K562 (cell line): ENCODE data around the gene ATP6V0E2. TPM values are rescaled to one million over a fixed set of nuclear protein-coding genes. Genes with fewer than 3 reads are reported as not detected.

Experiments
- ATAC-seq: fragments of 200-7000 bp; cut with Tn5 transposase; 3 replicates; pipeline ENCODE4 v1.9.1; 2020; ENCODE audit warnings: moderate library complexity
- BruUV-seq: library from RNA; stranded (reverse); fragments of 400-500 nt; replicated peaks from 2 replicates; lab custom pipeline; 2021; lab: Mats Ljungman, UMichigan
- CTCF ChIA-PET: fragments of 300-600 bp; formaldehyde crosslinking; extraction: SDS; loops from one replicate; lab custom pipeline; 2021; ENCODE audit warnings: low intra/inter-chr PET ratio; lab: Yijun Ruan, JAX
- POLR2A ChIA-PET: fragments of 300-600, 350-650 bp; sonication (Branson Sonifier 250); formaldehyde crosslinking; extraction: SDS; loops from one replicate; lab custom pipeline; 2021; ENCODE audit warnings: antibody characterized with exemption, inconsistent platforms; lab: Yijun Ruan, JAX
- DNase-seq, 4 experiments: peaks; one replicate each; pipeline versions ENCODE4 v3.0.0 to v3.0.0-alpha.2; 2011 to 2018; ENCODE audit warnings: low spot score in 3 of 4, mixed read lengths in 3 of 4; ENCODE audit errors: extremely low read depth in 1 of 4
- FAIRE-seq: peaks from 2 replicates; lab custom pipeline; 2011; peaks lifted over from hg19 to GRCh38; lab: Jason Lieb, UNC
- H2AFZ ChIP-seq: 2 replicates; pipeline ENCODE4 v1.6.0; 2011; ENCODE audit warnings: low read depth, low read length, control low read depth, inconsistent platforms
- H3K27ac ChIP-seq: fragments of 200-600 bp; 3 replicates; pipeline ENCODE4 v1.8.0; 2011; ENCODE audit warnings: low read depth, mild to moderate bottlenecking, control low read depth, inconsistent platforms, low read length, moderate library complexity, mixed read lengths; ENCODE audit errors: extremely low read depth
- H3K27me3 ChIP-seq, 2 experiments: fragments of 300-600 bp in 1 of 2; 2 replicates in 1 of 2; 3 replicates in 1 of 2; pipeline versions ENCODE4 v1.6.0 to v1.8.0; 2011; ENCODE audit warnings: inconsistent platforms in 2 of 2, low read length in 2 of 2, mild to moderate bottlenecking in 1 of 2, mixed read lengths in 1 of 2, moderate library complexity in 1 of 2; ENCODE audit not compliant: control insufficient read depth in 2 of 2, insufficient read depth in 2 of 2
- H3K36me3 ChIP-seq: fragments of 300-600 bp; 3 replicates; pipeline ENCODE4 v1.8.0; 2011; ENCODE audit warnings: mild to moderate bottlenecking, low read length, inconsistent platforms; ENCODE audit not compliant: control insufficient read depth, insufficient read depth
- H3K4me1 ChIP-seq, 2 experiments: fragments of 200-600 bp in 1 of 2; replicated peaks in 1 of 2; 2 replicates in 1 of 2; 3 replicates in 1 of 2; pipeline versions ENCODE4 v1.5.1 to v1.8.0; 2011; ENCODE audit warnings: inconsistent platforms in 2 of 2, low read length in 2 of 2, mild to moderate bottlenecking in 1 of 2, mixed read lengths in 1 of 2, moderate library complexity in 1 of 2; ENCODE audit not compliant: control insufficient read depth in 2 of 2, insufficient read depth in 2 of 2
- H3K4me2 ChIP-seq: 2 replicates; pipeline ENCODE4 v1.6.1; 2011; ENCODE audit warnings: low read length, control low read depth, inconsistent platforms, mixed read lengths; ENCODE audit not compliant: insufficient read depth
- H3K4me3 ChIP-seq: fragments of 200-600 bp; sonication (generic), shearing (Covaris generic); 2 replicates; pipeline ENCODE4 v1.5.1; 2016; ENCODE audit warnings: control low read depth, inconsistent platforms
- H3K79me2 ChIP-seq: fragments of 200-600 bp; 3 replicates; pipeline ENCODE4 v1.8.0; 2011; ENCODE audit warnings: low read length, inconsistent platforms; ENCODE audit not compliant: control insufficient read depth, insufficient read depth
- H3K9ac ChIP-seq, 2 experiments: 2 replicates each; pipeline versions ENCODE4 v1.6.0 to v1.6.1; 2011; ENCODE audit warnings: low read depth in 2 of 2, low read length in 2 of 2, control low read depth in 1 of 2, inconsistent platforms in 1 of 2, mild to moderate bottlenecking in 1 of 2, mixed read lengths in 1 of 2; ENCODE audit not compliant: insufficient read depth in 1 of 2
- H3K9me1 ChIP-seq: one replicate; pipeline ENCODE4 v1.6.0; 2011; ENCODE audit warnings: inconsistent platforms, mild to moderate bottlenecking, low read length, moderate library complexity; ENCODE audit not compliant: control insufficient read depth, insufficient read depth
- H3K9me3 ChIP-seq: replicated peaks from 2 replicates; pipeline ENCODE4 v1.5.1; 2011; ENCODE audit warnings: low read depth, low read length, inconsistent platforms; ENCODE audit not compliant: control insufficient read depth, insufficient read depth
- H4K20me1 ChIP-seq: replicated peaks from 2 replicates; pipeline ENCODE4 v1.6.1; 2011; ENCODE audit warnings: low read length, inconsistent platforms, mixed read lengths; ENCODE audit not compliant: control insufficient read depth, insufficient read depth
- E2F4 ChIP-seq: sonication (generic); formaldehyde crosslinking; IDR thresholded peaks from 2 replicates; pipeline ENCODE4 v1.8.0; 2022; ENCODE audit warnings: mild to moderate bottlenecking, low read depth, missing genetic modification reagents
- SP1 ChIP-seq: sonication (generic); formaldehyde crosslinking; IDR thresholded peaks from 2 replicates; pipeline ENCODE4 v1.8.1; 2022; ENCODE audit warnings: mild to moderate bottlenecking, missing genetic modification reagents
- ZFP91 ChIP-seq: sonication (generic); formaldehyde crosslinking; IDR thresholded peaks from 2 replicates; pipeline ENCODE4 v1.8.0; 2022; ENCODE audit warnings: mild to moderate bottlenecking, missing genetic modification reagents
- WGBS: fragments of 100-300 bp; shearing (Covaris generic); methylation state at CpG from one replicate; pipeline ENCODE4 v1.1.6; 2016; ENCODE audit warnings: low coverage, mixed read lengths; ENCODE audit not compliant: insufficient coverage; ENCODE audit errors: missing lambda C conversion rate; 5-methylcytosine and 5-hydroxymethylcytosine counted together
- in situ Hi-C: fragments of 300-500 bp; cut with MboI; formaldehyde crosslinking; loops from 4 replicates; pipeline ENCODE4 v1.15.0; 2018; ENCODE audit warnings: inconsistent platforms, mixed read lengths
- intact Hi-C: fragments of 100-400 bp; cut with micrococcal nuclease; formaldehyde crosslinking; loops from 2 replicates; pipeline ENCODE4 v1.14.2; 2022
- polyA plus RNA-seq, 8 experiments: library from polyadenylated mRNA; depleted of rRNA in 4 of 8; stranded (reverse) in 5 of 8; unstranded in 3 of 8; fragments of >200 nt; fragmentation: Nextera tagmentation in 2 of 8; fragmentation: Illumina TruSeq in 1 of 8; extraction: Ambion mirVana in 2 of 8; extraction: Trizol in 1 of 8; gene quantifications; 2 replicates each; pipeline versions ENCODE4 v1.2.1 to v1.2.3, GENCODE V29; 2011 to 2014; ENCODE audit warnings: inconsistent platforms in 1 of 8, missing spikeins in 1 of 8
- total RNA-seq, 7 experiments: library from RNA; depleted of rRNA in 6 of 7; stranded (reverse); fragments of >200 nt in 6 of 7; fragmentation: Illumina TruSeq in 2 of 7; extraction: Trizol in 2 of 7; gene quantifications; 2 replicates each; pipeline versions ENCODE4 v1.2.1 to v1.2.3, GENCODE V29; 2011 to 2021; ENCODE audit warnings: low replicate concordance in 1 of 7
- TF ChIP-seq, protein P1 (sequence below): fragments of 250-450 bp; sonication (Bioruptor Pico); IDR thresholded peaks from 2 replicates; pipeline ENCODE4 v1.5.0; 2020; ENCODE audit warnings: mild to moderate bottlenecking, borderline replicate concordance
- TF ChIP-seq, protein P2 (sequence below): fragments of 150-350 bp; IDR thresholded peaks from 2 replicates; pipeline ENCODE4 v1.6.1; 2014; ENCODE audit warnings: low read depth, mild to moderate bottlenecking, low read length, borderline replicate concordance
- TF ChIP-seq, protein P3 (sequence below): sonication (generic); formaldehyde crosslinking; IDR thresholded peaks from 2 replicates; pipeline ENCODE4 v1.8.1; 2023; ENCODE audit warnings: missing genetic modification reagents, mild to moderate bottlenecking, borderline replicate concordance

Gene ATP6V0E2
- total and polyA plus RNA-seq, 9 of the 15 experiments (the other 6 are each of a cell fraction or from before 2014, with no cell fraction given): 0.55 to 18.5 (median 10.9) TPM

DNA sequence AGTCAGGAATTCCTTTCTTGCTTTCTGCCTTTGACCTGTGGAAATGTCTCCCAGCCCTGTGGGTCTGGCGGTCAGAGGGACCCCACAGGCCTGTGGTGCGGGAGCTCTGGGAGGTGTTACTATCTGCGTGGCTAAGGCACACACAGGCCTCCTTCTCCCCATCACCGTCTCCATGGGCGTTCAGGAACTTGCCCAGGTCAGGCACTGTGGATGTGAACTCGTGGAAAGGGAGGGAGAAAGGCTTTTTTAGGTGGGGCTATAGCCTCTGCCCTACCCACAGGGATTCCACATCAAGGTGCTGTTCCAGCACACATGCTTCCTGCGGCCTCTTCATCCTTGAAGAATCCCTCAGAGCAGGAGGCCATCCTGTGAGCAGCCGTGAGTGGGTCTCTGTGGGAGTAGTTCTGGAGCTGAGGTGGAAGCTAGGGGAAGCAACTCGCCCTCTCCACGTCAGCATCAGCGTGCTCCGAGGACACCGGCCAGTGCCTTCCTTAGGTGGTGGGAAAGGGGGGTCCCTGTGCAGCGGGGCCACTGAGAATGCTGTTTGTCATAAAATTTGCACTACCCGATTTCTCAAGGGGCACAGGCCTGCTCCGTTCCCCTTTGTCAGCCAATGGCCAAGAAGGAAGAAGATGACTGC lies 7.5 kb upstream of the ATP6V0E2 start:
- Histone ChIP-seq H3K4me3 (no peak overlapping the region), H3K79me2 (no peaks in the 10 kb centered on the region), H3K9me3 (no peaks in the 10 kb centered on the region), H3K4me2 (no peak overlapping the region), H3K36me3 (no peaks in the 10 kb centered on the region), H3K27ac (no peak overlapping the region), H3K27me3 (peaks cover 47 to 78% of the 10 kb centered on the region in 2 experiments), H4K20me1 (peaks cover 36% of the 10 kb centered on the region), H3K9ac (no peak overlapping the region), H3K4me1 (peaks cover 0 to 15% of the 10 kb centered on the region in 2 experiments; a peak in 3 of 5 replicates), H2AFZ (no peak overlapping the region), H3K9me1 (peaks cover 2% of the 10 kb centered on the region)
- intact Hi-C loops: no loop called here
- ATAC-seq: no peak
- no TSS peak for BruUV-seq
- ChIA-PET POLR2A (no interaction called here), CTCF (no interaction called here)
- no peak for FAIRE-seq
- 8% methylated on average over 16 of the region's 16 CpGs for WGBS
- no peak for DNase-seq
- in situ Hi-C loops: loop anchor here (25.0 kb wide), 1 partner anchor 171 kb away; no protein-coding TSS in a partner anchor
- TF ChIP-seq E2F4 (CRISPR knock-in tag): 0 out of 2 replicates have a peak, but pooled peaks have one; percentile 31
- TF ChIP-seq, protein P1, sequence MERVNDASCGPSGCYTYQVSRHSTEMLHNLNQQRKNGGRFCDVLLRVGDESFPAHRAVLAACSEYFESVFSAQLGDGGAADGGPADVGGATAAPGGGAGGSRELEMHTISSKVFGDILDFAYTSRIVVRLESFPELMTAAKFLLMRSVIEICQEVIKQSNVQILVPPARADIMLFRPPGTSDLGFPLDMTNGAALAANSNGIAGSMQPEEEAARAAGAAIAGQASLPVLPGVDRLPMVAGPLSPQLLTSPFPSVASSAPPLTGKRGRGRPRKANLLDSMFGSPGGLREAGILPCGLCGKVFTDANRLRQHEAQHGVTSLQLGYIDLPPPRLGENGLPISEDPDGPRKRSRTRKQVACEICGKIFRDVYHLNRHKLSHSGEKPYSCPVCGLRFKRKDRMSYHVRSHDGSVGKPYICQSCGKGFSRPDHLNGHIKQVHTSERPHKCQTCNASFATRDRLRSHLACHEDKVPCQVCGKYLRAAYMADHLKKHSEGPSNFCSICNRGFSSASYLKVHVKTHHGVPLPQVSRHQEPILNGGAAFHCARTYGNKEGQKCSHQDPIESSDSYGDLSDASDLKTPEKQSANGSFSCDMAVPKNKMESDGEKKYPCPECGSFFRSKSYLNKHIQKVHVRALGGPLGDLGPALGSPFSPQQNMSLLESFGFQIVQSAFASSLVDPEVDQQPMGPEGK (CRISPR knock-in tag): no peak
- TF ChIP-seq ZFP91 (CRISPR knock-in tag): 0 out of 2 replicates have a peak, but pooled peaks have one; percentile 20
- TF ChIP-seq, protein P2, sequence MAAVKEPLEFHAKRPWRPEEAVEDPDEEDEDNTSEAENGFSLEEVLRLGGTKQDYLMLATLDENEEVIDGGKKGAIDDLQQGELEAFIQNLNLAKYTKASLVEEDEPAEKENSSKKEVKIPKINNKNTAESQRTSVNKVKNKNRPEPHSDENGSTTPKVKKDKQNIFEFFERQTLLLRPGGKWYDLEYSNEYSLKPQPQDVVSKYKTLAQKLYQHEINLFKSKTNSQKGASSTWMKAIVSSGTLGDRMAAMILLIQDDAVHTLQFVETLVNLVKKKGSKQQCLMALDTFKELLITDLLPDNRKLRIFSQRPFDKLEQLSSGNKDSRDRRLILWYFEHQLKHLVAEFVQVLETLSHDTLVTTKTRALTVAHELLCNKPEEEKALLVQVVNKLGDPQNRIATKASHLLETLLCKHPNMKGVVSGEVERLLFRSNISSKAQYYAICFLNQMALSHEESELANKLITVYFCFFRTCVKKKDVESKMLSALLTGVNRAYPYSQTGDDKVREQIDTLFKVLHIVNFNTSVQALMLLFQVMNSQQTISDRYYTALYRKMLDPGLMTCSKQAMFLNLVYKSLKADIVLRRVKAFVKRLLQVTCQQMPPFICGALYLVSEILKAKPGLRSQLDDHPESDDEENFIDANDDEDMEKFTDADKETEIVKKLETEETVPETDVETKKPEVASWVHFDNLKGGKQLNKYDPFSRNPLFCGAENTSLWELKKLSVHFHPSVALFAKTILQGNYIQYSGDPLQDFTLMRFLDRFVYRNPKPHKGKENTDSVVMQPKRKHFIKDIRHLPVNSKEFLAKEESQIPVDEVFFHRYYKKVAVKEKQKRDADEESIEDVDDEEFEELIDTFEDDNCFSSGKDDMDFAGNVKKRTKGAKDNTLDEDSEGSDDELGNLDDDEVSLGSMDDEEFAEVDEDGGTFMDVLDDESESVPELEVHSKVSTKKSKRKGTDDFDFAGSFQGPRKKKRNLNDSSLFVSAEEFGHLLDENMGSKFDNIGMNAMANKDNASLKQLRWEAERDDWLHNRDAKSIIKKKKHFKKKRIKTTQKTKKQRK: no peak
- peak; percentile 30; the same call in 1 of the 2 replicates for TF ChIP-seq SP1 (CRISPR knock-in tag)
- TF ChIP-seq, protein P3, sequence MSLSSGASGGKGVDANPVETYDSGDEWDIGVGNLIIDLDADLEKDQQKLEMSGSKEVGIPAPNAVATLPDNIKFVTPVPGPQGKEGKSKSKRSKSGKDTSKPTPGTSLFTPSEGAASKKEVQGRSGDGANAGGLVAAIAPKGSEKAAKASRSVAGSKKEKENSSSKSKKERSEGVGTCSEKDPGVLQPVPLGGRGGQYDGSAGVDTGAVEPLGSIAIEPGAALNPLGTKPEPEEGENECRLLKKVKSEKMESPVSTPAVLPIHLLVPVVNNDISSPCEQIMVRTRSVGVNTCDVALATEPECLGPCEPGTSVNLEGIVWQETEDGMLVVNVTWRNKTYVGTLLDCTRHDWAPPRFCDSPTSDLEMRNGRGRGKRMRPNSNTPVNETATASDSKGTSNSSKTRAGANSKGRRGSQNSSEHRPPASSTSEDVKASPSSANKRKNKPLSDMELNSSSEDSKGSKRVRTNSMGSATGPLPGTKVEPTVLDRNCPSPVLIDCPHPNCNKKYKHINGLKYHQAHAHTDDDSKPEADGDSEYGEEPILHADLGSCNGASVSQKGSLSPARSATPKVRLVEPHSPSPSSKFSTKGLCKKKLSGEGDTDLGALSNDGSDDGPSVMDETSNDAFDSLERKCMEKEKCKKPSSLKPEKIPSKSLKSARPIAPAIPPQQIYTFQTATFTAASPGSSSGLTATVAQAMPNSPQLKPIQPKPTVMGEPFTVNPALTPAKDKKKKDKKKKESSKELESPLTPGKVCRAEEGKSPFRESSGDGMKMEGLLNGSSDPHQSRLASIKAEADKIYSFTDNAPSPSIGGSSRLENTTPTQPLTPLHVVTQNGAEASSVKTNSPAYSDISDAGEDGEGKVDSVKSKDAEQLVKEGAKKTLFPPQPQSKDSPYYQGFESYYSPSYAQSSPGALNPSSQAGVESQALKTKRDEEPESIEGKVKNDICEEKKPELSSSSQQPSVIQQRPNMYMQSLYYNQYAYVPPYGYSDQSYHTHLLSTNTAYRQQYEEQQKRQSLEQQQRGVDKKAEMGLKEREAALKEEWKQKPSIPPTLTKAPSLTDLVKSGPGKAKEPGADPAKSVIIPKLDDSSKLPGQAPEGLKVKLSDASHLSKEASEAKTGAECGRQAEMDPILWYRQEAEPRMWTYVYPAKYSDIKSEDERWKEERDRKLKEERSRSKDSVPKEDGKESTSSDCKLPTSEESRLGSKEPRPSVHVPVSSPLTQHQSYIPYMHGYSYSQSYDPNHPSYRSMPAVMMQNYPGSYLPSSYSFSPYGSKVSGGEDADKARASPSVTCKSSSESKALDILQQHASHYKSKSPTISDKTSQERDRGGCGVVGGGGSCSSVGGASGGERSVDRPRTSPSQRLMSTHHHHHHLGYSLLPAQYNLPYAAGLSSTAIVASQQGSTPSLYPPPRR (CRISPR knock-in tag): 0 out of 2 replicates have a peak, but pooled peaks have one; percentile 23
